Fibroblast of upper back skin (primary cell): ENCODE data around the gene ROR1.
A peak's percentile ranks its signal among the peaks of the same experiment; 100 is the strongest.

Experiments used
- DNase-seq: peaks from one replicate; pipeline ENCODE4 v3.0.0-alpha.2; 2013

Gene ROR1

DNA sequence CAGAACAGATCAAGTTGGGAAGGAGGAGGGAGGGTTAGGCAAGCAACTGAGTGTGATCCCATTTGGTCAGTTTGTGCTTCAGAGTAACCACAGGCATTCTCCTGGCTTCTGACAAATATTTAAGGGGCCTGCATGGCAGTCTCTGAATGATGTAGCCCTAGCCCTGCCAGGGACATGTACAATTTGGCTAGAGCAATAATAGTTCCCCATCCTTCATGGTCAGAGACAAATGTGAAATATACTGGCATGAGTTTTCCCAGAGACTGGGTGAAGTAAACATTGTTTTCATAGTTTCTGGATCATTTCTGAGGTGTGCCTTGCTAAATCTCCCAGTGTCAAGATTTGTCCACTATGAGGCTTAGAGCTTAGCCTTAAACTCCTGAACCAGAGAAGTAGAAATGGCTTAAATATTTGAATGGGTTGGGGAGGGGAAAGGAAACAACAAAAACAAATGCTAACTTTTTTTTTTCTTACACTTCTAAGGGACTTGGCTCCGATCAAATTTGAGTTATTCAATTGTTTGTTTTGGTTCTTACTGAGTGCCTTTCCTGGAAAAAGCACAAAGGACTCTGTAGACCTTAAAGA, 387.6 kb downstream of the ROR1 start:
- DNase-seq, result peak; percentile 75

DNA sequence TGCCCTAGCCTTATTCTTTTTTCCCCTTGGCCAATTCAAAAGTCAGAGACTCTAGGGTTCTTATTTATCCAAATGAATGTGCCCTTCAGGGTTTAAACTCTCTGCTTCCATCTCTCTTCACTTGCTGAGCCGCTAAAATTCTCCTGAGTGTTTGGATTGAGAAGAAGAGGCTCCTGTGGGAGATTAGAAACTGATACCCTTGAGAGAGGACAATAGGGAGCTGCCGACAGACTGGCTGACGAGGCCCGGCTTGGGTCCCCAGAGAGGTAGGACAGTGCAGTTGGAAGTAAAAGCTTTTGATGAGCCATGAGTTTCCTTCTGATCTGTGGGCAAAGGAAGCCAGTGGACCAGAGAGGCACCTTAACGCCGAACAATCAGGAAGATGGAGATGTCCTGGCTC, 388.3 kb downstream of the ROR1 start:
- DNase-seq, result no peak

DNA sequence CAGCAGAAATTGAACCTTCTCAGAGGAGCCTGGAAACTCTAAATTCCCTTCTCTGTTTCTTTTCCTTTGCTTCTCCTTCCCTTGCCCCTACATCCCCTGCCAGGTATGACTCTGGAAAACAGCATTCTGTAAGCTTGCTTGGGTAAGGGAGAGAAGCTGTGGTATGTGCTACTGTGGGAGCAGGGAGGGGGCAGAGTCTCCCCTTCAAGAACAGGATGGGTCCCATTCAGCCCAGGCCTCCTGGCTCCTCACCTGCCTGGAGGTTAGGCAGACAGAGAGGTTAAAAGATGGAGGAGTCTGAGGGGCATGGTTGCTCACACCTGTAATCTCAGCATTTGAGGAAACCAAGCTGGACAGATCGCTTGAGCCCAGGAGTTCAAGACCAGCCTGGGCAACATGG, 389.0 kb downstream of the ROR1 start:
- DNase-seq, result no peak

DNA sequence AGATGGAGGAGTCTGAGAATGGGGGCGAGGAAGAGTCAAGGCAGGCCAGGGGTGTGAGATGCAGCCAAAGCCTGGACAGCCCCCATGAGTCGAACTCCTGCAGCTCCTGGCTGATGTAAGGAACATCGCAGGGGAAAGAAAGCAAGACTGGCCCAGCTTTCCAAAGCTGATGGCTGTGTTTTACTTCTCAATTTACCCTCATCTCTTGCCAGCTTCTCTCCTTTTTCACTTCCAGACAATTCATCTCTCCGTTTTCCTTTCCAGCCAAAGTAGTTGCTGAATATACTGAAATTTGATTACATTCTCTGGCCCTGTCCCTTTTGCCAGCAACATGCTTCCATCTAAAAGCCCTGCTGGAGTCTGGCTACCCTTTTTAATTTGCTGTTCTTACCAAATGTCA, 389.6 kb downstream of the ROR1 start:
- no peak for DNase-seq

DNA sequence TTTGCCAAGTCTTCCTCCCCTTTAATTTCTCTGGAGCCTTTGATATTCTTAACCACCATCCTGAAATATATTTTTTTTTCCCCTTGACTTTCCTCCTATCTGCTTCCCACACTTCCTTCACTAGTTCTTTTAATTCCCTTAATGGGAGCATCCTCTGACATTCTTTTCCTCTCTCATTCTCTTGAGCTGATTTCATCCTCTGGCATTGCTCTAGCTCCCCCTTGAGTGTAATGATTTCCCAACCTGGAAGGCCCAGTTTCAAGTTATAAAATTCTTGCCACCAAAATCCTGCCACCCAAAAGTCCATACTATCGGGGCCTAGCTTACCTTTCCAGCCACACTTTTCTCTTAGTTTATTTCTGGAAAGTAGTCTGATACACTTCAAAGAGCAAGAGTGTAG, 390.2 kb downstream of the ROR1 start:
- peak; percentile 60 for DNase-seq

DNA sequence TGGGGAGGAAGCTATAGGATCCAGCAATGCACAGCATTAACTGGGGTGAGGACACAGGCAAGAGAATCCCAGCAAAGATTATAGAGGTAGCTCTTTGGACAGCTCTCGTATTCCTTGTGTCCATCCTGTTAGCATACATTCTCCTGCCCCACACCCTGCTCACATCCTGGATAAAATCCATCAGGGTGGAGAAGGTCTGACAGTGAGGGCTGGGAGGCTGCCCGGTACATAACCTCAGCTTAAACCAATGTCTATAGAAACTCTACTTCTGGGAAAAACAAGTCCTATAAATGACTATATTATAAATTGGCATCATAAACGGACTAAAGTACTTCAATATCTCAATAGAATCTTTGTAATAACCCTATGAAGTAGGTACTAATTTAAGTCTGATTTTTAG, 392.8 kb downstream of the ROR1 start:
- DNase-seq, result no peak

DNA sequence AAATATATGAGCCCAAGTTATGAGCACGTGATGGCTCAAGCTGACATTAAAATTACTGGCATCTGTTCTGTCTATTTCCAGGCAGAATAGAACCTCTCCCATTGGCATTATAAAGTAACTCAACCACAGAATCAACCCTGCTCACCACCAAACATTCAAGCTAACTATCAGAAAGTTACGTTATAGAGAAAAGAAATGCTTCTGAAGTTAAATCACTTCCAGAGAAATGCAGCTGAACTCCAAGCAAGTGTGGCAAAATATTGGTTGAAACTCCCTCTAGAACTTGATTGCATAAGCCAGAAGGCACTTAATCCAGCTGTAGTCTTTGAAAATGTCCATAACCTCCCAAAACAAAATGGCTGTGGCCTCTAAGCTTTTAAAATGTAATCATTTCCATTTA, 393.4 kb downstream of the ROR1 start:
- DNase-seq, result peak; percentile 71

DNA sequence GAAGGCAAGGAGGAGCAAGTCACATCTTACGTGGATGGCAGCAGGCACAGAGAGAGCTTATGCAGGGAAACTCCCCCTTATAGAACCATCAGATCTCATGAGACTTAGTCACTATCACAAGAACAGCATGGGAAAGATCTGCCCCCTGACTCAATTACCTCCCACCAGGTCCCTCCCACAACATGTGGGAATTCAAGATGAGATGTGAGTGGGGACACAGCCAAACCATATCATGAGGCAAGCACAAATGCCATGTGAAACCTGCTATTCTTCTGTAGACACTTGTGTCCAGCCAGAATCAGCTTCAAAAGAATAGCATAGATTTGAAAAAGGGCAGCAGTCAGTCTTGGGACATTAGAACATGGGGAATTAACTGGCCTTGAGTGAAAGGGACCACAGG, 397.4 kb downstream of the ROR1 start:
- DNase-seq, result no peak

DNA sequence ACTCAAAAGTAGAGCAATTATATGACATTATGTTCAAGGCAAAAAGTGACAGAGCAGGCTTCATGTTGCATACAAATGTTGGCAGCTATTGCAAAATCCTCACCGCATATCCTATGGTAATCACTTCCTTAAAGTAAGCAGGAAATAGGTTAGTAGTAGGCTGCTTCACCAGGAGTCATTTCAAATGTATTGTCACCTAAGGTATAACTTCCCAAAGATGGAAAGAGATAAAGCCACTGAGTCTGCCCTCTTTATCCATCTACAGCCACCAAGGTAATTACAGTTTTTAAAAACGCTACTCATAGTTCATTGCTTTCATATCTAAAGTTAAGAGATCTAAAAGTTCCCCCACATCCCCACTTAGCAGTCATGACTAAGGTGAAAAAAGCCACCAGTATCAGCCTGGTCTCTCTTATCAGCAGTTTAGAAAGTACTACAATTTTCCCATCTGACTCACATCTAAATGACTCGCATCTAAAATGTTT, 398.0 kb downstream of the ROR1 start:
- DNase-seq, result peak; percentile 47

DNA sequence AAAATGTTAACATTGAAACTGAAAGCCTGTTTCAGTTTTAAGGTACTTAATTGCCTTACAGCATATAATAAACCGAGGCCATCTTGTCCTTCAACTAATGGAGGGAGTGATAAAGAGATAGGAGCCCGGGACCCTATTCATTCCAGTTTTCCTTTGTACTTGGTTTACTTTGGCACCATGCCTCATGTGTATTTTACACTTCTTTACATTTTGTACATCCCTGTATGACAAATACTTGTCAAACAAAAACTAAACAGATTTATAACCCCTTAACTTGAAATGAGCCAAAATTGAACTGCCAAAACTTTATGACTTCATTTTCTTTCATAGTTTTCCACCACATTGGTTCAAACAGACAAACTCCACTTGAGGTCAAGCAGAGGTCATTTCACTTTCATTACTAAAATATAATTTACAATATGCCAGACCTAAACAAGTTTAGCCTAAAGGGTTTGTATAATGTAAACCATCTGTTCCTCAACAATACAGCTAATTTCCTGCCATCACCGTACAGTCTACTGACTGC, 398.7 kb downstream of the ROR1 start:
- peak; percentile 74 for DNase-seq

DNA sequence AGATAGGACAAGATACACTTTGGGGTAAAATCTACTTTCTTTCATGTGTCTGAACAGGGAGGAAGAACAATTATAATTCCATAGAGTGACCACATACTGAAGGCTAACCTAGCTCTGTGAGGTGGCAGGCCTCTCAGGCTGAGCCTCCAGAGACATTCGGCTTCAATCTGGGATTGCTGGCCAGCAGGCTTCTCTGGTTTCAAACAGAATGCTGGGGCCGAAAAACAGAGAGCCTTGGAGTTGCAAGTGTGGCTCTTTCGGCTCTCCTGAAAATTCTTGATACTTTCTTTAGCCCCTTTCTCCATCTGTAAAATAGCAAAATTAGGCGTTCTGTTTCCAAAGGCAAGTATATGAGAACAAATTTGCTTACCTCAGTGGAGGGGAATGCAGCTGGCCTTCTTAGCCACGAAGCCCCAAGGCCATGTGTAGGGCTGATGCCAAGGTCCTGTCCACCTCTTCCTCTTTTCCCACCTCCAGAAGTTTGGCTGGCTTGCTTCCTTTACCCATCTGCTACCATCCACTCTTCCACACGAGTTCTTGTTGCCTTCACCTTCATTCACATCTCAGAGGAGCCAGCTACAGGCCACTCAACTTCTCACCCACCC, 399.6 kb downstream of the ROR1 start:
- no peak for DNase-seq

DNA sequence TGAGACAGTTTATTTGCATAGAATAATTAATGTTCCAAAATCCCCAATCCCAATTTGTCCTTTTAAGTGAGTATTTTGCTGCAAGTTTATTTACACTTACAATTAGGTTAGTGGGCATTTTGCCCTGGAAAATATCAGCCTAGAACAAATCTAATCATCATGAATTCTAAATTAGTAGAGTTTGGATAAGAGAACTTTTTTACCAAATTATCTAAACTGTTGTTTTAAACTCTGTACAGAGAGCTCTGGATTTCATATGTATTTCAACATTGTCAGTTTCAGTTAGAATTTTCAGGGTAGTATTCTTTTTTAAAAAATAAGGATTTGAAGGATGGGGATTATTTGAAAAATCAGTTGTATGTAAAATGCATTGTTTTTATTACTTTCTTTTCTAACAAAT, 401.8 kb downstream of the ROR1 start:
- no peak for DNase-seq

DNA sequence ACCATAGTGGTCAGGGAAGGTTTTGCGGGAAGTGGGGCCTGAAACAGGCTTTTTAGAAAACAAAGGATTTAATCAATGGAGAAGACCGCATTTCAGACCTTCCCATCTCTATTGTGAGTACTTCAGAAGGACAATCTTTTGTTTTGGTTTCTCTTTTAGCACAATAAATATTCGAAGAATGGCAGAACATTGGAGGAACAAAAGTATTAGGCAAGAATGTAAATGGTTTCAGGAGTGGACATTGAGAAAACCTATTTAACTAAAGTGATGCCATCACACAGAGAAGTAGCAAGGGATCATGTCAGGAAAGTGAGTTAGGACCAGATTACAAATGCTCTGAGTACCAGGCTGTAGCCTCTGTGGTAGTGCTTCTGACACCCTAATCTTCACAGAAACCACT, 402.8 kb downstream of the ROR1 start:
- DNase-seq, result no peak

DNA sequence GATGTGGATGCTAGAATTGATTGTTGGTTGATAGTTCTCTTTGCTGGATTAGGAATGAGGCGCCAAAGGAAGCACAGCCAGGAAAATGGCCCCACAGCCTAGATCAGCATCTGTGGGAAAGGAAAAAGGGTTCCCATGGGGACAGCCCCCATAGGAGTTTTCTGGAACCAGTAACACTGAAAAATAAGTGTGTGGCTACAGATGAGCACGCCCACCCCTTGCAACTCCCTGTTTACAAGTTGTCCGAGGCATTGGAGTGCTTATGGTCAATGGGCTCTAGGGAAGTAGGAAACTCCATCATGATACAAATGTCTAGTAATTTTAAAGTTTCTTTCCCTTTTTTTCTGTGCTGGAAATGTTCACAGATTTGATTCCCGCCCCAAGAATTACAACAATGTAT, 405.8 kb downstream of the ROR1 start:
- DNase-seq, result no peak

DNA sequence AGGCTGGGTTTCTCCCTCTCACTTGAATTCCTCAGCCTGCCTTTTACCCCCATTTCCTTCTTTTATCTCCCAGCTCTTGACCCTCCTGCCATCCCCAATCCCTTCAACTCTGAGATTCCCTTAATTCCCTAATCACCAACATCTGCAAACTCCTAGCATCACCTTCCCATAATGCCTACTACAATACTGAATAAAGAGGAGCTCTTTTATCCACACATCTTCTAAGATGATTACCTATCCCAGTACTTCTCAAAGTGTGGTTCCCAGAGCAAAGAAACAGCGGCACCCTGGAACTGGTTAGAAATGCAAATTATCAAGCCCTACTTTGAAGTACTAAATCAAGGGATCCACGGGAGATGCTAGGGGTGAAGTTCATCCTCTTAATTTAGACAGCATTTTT, 408.4 kb downstream of the ROR1 start:
- no peak for DNase-seq

DNA sequence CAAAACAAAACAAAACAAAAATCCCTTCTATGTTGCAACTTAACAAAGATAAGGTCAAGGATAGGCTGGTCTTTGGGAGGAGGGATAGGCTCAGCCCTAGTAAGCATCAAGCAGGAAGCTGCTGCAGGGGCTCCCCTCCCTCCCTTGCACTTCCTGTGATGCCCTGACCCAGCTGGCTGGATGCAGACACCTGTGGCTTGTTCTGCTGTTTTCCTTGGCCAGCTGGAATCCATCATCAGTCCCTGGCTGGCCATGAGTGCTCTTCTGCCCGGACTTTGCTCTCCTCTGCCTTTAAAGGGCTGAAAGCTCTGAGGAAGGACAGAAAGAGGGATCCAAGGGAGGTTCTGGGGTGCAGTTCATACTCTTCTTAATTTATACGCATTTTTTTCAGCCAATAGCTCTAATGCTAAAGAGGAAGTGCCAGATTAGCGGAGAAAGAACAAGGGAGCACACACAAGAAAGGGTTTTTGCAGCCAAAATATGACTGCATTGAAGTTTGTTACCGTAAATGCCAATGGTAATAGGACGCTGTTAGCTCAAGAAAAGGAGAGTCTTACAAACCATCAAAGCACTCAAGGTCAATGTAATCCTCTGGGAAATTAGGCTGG, 409.7 kb downstream of the ROR1 start:
- peak; percentile 64 for DNase-seq

DNA sequence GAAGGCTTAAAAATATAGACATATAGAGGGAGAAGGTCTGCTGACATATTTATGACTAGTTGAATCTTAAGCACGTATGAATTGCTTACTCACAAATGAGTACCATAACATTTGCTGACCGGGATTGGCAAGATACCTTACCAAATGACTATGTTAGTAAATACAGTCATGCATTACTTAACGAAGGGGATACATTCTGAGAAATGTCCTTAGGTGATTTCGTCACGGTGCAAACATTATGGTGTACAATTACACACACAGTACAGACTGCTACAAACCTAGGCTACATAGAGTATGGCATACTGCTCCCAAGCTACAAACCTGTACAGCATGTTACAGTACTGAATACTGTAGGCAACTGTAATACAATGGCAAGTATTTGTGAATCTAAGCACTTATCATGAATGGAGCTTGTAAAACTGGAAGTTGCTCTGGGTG, 410.2 kb downstream of the ROR1 start:
- no peak for DNase-seq

DNA sequence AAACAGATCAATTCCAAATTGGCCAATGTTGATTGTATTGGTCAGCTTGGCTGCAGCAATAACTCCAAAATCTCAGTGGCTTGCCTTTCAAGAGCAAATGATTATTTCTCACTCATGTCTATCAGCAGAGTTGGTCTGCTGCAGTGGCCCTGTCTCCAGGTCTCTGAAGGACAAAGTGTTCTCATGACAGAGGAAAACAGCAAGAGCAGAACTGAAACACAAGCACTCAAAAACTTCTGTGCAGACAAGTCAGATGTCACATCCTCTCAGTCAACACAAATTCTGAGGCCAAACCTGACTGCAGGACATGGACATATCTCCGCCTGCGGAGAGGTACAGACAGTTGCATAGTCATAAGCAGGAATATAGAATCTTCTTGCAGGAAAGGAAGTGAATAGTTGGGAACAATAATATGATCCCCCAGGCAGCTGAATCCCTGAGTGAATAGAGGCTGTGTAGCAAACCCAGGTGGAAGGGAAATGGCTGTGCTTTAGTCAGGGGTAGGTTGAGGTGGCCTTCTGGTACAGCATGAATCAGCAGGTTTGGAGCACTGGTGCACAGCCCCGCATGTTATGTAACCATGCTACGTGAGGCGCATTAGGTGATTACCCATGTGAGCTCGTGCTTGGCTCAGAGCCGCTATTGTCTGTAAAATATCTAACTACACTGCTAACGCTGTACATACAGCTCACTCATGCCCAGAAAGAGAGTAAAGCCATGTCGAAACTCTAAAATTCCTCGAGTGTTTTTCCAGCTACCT, 412.5 kb downstream of the ROR1 start:
- DNase-seq, result no peak

DNA sequence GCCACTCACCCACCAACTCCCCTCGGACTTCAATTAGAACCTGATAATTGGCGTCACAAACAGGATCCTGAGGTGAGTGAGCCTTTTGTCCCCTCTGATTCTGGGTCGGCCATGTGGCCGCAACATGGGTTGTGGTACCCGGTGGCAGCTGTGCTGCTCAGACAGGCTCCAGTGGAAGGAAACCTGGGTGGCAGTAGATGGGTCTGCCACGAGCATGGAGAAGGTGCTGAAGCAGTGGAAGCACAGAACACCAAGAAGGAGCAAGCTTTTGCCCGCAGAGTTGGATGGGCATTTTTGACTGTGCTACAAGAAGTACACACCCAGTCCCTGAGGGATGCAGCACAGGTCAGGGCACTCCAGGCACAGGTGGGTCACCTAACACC, 413.1 kb downstream of the ROR1 start:
- DNase-seq, result no peak

DNA sequence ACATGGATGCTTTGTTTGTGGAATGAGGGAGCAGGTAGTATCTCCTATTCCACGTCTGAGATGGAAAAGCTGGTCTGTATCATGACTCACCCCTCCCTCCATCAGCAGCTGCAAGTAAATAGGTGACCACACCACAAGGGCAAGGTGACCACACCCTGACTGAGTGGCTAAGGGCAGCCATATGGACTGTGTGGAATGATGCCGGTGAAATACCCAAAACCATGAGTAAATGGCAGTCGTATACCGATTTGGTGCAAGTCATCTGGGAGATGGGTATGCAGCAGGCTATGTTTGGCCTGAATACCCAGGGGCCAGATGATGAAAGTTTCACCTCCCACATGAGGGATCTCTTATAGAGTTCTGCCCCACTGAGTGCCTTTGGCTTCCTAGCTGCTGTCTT, 413.8 kb downstream of the ROR1 start:
- DNase-seq, result no peak

DNA sequence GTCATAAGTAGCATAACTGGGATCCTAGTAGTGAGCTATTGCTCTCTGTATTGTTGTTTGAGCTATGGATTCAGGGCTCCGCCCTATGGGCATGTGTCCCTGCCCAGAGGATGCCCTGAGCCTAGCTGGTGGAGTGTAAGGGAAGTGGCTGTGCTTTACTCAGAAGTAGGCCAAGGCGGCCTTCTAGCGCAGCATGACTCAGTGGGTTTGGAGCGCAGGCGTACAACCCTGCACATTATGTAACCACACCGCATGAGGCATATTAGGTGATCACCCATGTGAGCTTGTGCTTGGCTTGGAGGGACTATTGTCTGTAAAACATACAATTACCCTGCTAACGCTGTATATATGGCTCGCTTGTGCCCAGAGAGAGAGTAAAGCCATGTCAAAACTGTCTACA, 418.5 kb downstream of the ROR1 start:
- no peak for DNase-seq

DNA sequence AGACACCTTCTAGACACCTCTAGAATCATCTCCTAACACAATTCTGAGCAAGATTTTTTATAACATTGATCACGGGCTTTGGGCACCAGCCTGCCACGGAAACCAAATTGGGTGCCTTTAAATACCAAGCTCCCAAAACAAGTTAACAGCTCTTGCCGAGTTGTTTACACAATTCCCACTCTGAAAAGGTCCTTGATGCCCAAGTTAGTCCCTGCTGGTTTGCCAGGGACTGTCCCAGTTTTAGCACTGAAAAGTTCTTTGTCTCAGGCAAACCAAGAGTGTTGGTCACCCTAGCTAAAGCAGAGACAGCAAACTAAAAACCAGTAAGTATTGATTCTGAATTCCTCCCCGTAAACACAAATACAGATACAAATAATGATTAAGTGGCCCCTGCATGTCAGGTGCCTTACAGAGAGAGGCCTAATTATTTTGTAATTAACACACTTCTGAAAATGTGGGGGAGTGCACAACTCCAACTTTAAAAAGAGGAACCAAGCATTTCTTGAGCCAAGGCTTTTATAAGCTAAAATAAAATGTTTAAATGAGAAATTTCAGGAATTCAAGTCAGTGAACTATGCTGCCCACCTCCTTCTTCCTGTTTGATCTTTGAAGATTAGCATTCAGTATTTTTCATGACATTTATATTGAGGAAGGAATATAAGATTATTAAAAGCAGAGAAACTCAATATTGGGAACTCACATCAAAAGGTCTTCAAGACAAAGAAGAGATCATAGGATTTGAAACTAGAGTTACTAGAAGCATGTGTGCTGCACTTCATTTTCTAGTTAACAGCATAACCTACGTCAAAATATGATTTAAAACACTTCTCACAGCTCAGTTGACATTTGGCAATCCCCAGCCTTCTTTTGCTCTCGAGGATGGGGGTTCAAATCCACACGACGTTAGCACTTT, 420.6 kb downstream of the ROR1 start:
- DNase-seq, result no peak

DNA sequence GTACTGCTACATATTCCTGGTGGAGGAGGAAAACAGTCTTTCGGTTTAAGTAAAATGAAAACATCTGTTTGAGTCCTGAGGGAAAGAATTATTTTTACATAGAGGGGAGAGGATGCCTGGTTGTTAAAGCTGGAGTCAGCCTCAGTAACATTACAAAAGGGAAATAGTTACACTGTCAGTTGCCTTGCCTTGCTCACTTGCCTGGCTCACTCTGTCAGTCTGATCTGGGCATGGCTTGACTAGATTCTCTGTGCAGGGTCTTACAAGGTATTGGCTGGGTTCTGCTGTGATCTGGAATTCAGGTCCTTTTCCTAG, 421.2 kb downstream of the ROR1 start:
- peak; percentile 63 for DNase-seq
